NCI-H774 (cell line): ENCODE measurements around the gene PPM1D.
"Not testable (repeated sequence)": the region's sequence is repeated elsewhere in the genome, so short reads cannot be mapped to it uniquely, and the experiment has no call there.

Experiments
- DNase-seq: peaks from one replicate; lab custom pipeline; 2025; lab: John Stamatoyannopoulos, UW

Gene PPM1D

GRCh38 chr17:60671482-60671881 is 71.5 kb downstream of the PPM1D start:
- no peak for DNase-seq

GRCh38 chr17:60674637-60675036 is 74.6 kb downstream of the PPM1D start:
- DNase-seq: not testable (repeated sequence)

- DNase-seq: no peak
Measured at GRCh38 chr17:60675997-60676396, 76.0 kb downstream of the PPM1D start.

- no peak for DNase-seq
Measured at GRCh38 chr17:60676758-60677307, 76.8 kb downstream of the PPM1D start.

- peak; percentile 98 for DNase-seq
Measured at GRCh38 chr17:60677308-60678117, 77.5 kb downstream of the PPM1D start, which contains the start of gene BCAS3. BCAS3 (plus strand) TSS chr17:60677851.

GRCh38 chr17:60678118-60678444 is 78.1 kb downstream of the PPM1D start:
- no peak for DNase-seq

- no peak for DNase-seq
Measured at GRCh38 chr17:60679287-60679686, 79.3 kb downstream of the PPM1D start.

GRCh38 chr17:60680754-60681153 is 80.8 kb downstream of the PPM1D start:
- no peak for DNase-seq

GRCh38 chr17:60685437-60685836 is 85.4 kb downstream of the PPM1D start:
- no peak for DNase-seq

GRCh38 chr17:60695960-60696359 is 96.0 kb downstream of the PPM1D start:
- DNase-seq: no peak

GRCh38 chr17:60699090-60699489 is 99.1 kb downstream of the PPM1D start:
- DNase-seq: no peak

- no peak for DNase-seq
Measured at GRCh38 chr17:60704170-60704569, 104.2 kb downstream of the PPM1D start.

GRCh38 chr17:60712675-60713074 is 112.7 kb downstream of the PPM1D start:
- DNase-seq: no peak

GRCh38 chr17:60713608-60714007 is 113.6 kb downstream of the PPM1D start:
- DNase-seq: no peak
